Stomach (tissue), 9 donors: ENCODE measurements around the gene WDR54. TPM values are rescaled to one million over a fixed set of nuclear protein-coding genes. Genes with fewer than 3 reads are reported as not detected.

Experiments
- DNase-seq, 2 donors: peaks; one replicate each; pipeline versions ENCODE4 v3.0.0 to v3.0.0-alpha.2; 2013 to 2019
- H3K27ac ChIP-seq, 5 donors: fragments of 200-600 bp in 4 of 5; sonication (generic) in 4 of 5; one replicate each; pipeline ENCODE4 v1.5.1; 2013 to 2019; ENCODE audit warnings: mild to moderate bottlenecking in 1 of 5, moderate library complexity in 1 of 5
- H3K27me3 ChIP-seq, 3 donors: fragments of 200-600 bp; sonication (generic); one replicate each; pipeline ENCODE4 v1.5.1; 2017 to 2019; ENCODE audit warnings: mixed run types in 1 of 3
- H3K36me3 ChIP-seq, 4 donors: fragments of 200-600 bp; sonication (generic); 1 replicate in 3 of 4; 2 replicates in 1 of 4; pipeline ENCODE4 v1.5.1; 2016 to 2019
- H3K4me1 ChIP-seq, 4 donors: fragments of 200-600 bp; sonication (generic); one replicate each; pipeline ENCODE4 v1.5.1; 2016 to 2019
- H3K4me3 ChIP-seq, 4 donors: fragments of 200-600 bp; sonication (generic) in 3 of 4; one replicate each; pipeline ENCODE4 v1.5.1; 2016 to 2019; ENCODE audit warnings: mild to moderate bottlenecking in 1 of 4
- H3K9me3 ChIP-seq, 4 donors: fragments of 200-600 bp; sonication (generic); one replicate each; pipeline ENCODE4 v1.5.1; 2016 to 2019
- CTCF ChIP-seq, 7 experiments: fragments of 450-650 bp in 4 of 7; fragments of 200-600 bp in 3 of 7; sonication (generic) in 3 of 7; IDR thresholded peaks; one replicate each; pipeline ENCODE4 v1.5.1; 2016 to 2019; ENCODE audit warnings: antibody characterized with exemption in 7 of 7, control low read depth in 2 of 7, mild to moderate bottlenecking in 1 of 7
- EP300 ChIP-seq: sonication (generic); formaldehyde crosslinking; IDR thresholded peaks from one replicate; pipeline ENCODE4 v1.6.1; 2017; ENCODE audit warnings: antibody characterized with exemption
- POLR2A ChIP-seq, 4 donors: fragments of 450-650 bp; IDR thresholded peaks; one replicate each; pipeline ENCODE4 v1.6.1; 2016; ENCODE audit warnings: antibody characterized with exemption in 4 of 4, control low read depth in 2 of 4, mild to moderate bottlenecking in 1 of 4, moderate library complexity in 1 of 4
- POLR2AphosphoS5 ChIP-seq, 3 donors: sonication (generic); formaldehyde crosslinking; IDR thresholded peaks; one replicate each; pipeline ENCODE4 v1.6.1; 2016; ENCODE audit warnings: antibody characterized with exemption in 3 of 3
- WGBS, 5 donors: extraction: QIAGEN DNeasy Blood & Tissue Kit in 3 of 5; methylation state at CpG; one replicate each; pipeline versions ENCODE4 v1.1.5 to v1.1.7; 2013 to 2018; 5-methylcytosine and 5-hydroxymethylcytosine counted together
- intact Hi-C: fragments of 100-400 bp; cut with DNase I; formaldehyde crosslinking; loops from one replicate; pipeline ENCODE4 v1.15.1; 2023; ENCODE audit warnings: low total_unique reads
- polyA plus RNA-seq, 3 donors: library from polyadenylated mRNA; stranded (reverse); fragments of 200-250 nt; gene quantifications; one replicate each; pipeline ENCODE4 v1.2.3, GENCODE V29; 2013
- total RNA-seq, 5 donors: library from RNA; depleted of rRNA; stranded (reverse); fragments of >200 nt; gene quantifications; one replicate each; pipeline versions ENCODE4 v1.1.0 to v1.2.3, GENCODE V29; 2014 to 2016
- donor health status: healthy with polysubstance abuse.
- donor health status: Bipolar disorder and iron deficiency.
- donor health status: healthy.

WDR54 gene
- total and polyA plus RNA-seq, 8 donors: 3.5 to 12.8 (median 9.8) TPM; not detected in 1

- no peaks in the 10 kb centered on the region for H3K9me3 ChIP-seq
- no peak overlapping the region for H3K4me3 ChIP-seq
- H3K4me1 ChIP-seq: no peaks in the 10 kb centered on the region
- H3K36me3 ChIP-seq: no peaks in the 10 kb centered on the region
- no peaks in the 10 kb centered on the region for H3K27me3 ChIP-seq
- H3K27ac ChIP-seq: no peak overlapping the region
- no peak for TF ChIP-seq POLR2AphosphoS5 (IDR thresholded peaks at IDR 0.05)
- peak in 4 of 7 experiments; percentile 7 to 38 (median 32) for TF ChIP-seq CTCF (IDR thresholded peaks at IDR 0.05)
- TF ChIP-seq POLR2A (IDR thresholded peaks at IDR 0.05): no peak
- DNase-seq: no peak
- intact Hi-C loops: no loop called here
Measured at GRCh38 chr2:74399785-74400184, 21.7 kb upstream of the WDR54 start.

GRCh38 chr2:74401891-74402290 lies 19.6 kb upstream of the WDR54 start:
- Histone ChIP-seq H3K36me3 (no peaks in the 10 kb centered on the region), H3K27ac (no peak overlapping the region), H3K27me3 (no peaks in the 10 kb centered on the region), H3K4me3 (no peak overlapping the region), H3K9me3 (no peaks in the 10 kb centered on the region), H3K4me1 (no peaks in the 10 kb centered on the region)
- DNase-seq: no peak
- TF ChIP-seq EP300 (no peak), POLR2AphosphoS5 (IDR thresholded peaks at IDR 0.05) (no peak), POLR2A (IDR thresholded peaks at IDR 0.05) (no peak), CTCF (IDR thresholded peaks at IDR 0.05) (no peak)
- intact Hi-C loops: no loop called here
- WGBS, 5 donors: 77 to 89% (median 81%) methylated on average over 2 of the region's 2 CpGs

GRCh38 chr2:74406035-74406434 lies 15.5 kb upstream of the WDR54 start:
- intact Hi-C loops: no loop called here
- DNase-seq: no peak
- H3K9me3 ChIP-seq: no peaks in the 10 kb centered on the region
- TF ChIP-seq CTCF (IDR thresholded peaks at IDR 0.05) (no peak), POLR2A (IDR thresholded peaks at IDR 0.05) (no peak), EP300 (no peak), POLR2AphosphoS5 (IDR thresholded peaks at IDR 0.05) (no peak)
- no peaks in the 10 kb centered on the region for H3K4me1 ChIP-seq
- H3K36me3 ChIP-seq: peaks cover 0 to 4% (median 2%) of the 10 kb centered on the region in 4 donors
- H3K27me3 ChIP-seq: no peaks in the 10 kb centered on the region
- H3K4me3 ChIP-seq: no peak overlapping the region
- no peak overlapping the region for H3K27ac ChIP-seq

- no peak overlapping the region for H3K4me3 ChIP-seq
- intact Hi-C loops: no loop called here
- TF ChIP-seq POLR2AphosphoS5 (IDR thresholded peaks at IDR 0.05) (no peak), POLR2A (IDR thresholded peaks at IDR 0.05) (no peak), EP300 (no peak), CTCF (IDR thresholded peaks at IDR 0.05) (no peak)
- no peak for DNase-seq
- H3K9me3 ChIP-seq: no peaks in the 10 kb centered on the region
- H3K27ac ChIP-seq: no peak overlapping the region
- WGBS, 5 donors: 69 to 79% (median 74%) methylated on average over 5 of the region's 5 CpGs
- peaks cover 0 to 4% (median 2%) of the 10 kb centered on the region in 4 donors for H3K36me3 ChIP-seq
- H3K4me1 ChIP-seq: peaks cover 0 to 4% (median 1%) of the 10 kb centered on the region in 4 donors
- no peaks in the 10 kb centered on the region for H3K27me3 ChIP-seq
Measured at GRCh38 chr2:74407682-74408081, 13.8 kb upstream of the WDR54 start.
